ENCODE data around the gene STK17A. TPM values are rescaled to one million over a fixed set of nuclear protein-coding genes. Genes with fewer than 3 reads are reported as not detected.

Gene STK17A
- total and polyA plus RNA-seq, 9 donors, result 9.9 to 19.9 (median 12.7) TPM

DNA sequence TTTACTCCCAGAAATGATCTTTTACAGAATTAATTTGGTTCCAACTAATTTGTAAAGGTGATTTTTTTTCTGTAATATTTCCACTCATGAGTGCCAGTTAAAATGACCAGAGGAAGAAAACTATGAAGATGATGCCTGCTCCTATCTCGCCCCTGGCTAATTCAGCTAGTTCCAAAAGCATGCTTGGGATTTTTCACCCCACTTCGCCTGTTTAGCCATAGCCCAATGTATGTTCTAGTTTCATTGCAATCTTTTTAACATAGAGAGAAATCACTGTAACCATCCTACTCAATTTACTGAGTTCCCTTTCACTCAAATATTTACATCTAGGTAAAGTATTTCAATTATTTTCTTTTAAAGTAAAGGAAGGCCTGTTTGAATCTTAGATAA, 23.0 kb upstream of the STK17A start:
- Histone ChIP-seq H3K27ac (no peak overlapping the region), H3K36me3 (no peaks in the 10 kb centered on the region), H3K4me1 (ENCODE audit: insufficient read depth) (no peaks in the 10 kb centered on the region), H3K4me3 (no peak overlapping the region), H3K9me3 (no peaks in the 10 kb centered on the region), H3K27me3 (no peaks in the 10 kb centered on the region)
- no peak for DNase-seq
- TF ChIP-seq POLR2A (IDR thresholded peaks at IDR 0.05) (no peak), EP300 (IDR thresholded peaks at IDR 0.05) (no peak)
- TF ChIP-seq, protein P1, sequence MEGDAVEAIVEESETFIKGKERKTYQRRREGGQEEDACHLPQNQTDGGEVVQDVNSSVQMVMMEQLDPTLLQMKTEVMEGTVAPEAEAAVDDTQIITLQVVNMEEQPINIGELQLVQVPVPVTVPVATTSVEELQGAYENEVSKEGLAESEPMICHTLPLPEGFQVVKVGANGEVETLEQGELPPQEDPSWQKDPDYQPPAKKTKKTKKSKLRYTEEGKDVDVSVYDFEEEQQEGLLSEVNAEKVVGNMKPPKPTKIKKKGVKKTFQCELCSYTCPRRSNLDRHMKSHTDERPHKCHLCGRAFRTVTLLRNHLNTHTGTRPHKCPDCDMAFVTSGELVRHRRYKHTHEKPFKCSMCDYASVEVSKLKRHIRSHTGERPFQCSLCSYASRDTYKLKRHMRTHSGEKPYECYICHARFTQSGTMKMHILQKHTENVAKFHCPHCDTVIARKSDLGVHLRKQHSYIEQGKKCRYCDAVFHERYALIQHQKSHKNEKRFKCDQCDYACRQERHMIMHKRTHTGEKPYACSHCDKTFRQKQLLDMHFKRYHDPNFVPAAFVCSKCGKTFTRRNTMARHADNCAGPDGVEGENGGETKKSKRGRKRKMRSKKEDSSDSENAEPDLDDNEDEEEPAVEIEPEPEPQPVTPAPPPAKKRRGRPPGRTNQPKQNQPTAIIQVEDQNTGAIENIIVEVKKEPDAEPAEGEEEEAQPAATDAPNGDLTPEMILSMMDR (IDR thresholded peaks at IDR 0.05), result no peak
- 89 to 94% (median 93%) methylated on average over 2 of the region's 2 CpGs for WGBS, 3 donors
- intact Hi-C loops (cut with DNase I), result no loop called here

DNA sequence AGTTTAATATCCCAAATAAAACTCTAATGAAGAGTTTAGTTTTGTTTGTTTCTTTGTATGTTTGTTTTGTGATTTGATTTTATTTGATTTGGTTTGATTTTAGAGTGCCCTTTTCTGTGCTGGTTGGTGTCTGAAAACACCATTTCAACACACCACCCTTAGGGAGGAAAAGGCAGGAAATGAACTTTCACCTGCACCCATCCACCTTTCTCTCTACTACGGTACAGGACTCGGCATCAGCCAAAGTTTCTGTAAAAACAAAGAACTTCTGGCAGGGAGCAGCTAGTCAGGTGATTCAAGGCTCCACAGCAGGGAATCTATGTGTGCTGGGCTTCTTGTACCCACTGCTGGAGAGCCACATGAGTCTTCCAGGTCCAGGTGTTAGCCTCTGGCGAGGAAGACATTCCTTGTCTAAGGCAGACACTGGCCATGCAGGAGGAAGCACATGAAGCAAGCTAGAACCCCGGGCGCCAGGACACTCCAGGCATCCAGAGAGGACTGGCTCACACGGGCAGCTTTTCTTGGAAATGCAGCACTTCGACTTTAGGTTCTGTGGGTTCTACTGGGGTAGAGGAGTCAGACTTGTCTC, 22.1 kb upstream of the STK17A start:
- H3K4me1 ChIP-seq (ENCODE audit: insufficient read depth), result no peaks in the 10 kb centered on the region
- intact Hi-C loops (cut with DNase I), result no loop called here
- no peak overlapping the region for H3K27ac ChIP-seq
- no peaks in the 10 kb centered on the region for H3K27me3 ChIP-seq
- no peaks in the 10 kb centered on the region for H3K36me3 ChIP-seq
- 80 to 89% (median 80%) methylated on average over 7 of the region's 7 CpGs for WGBS, 3 donors
- no peak overlapping the region for H3K4me3 ChIP-seq
- DNase-seq, result no peak
- TF ChIP-seq EP300 (IDR thresholded peaks at IDR 0.05) (no peak), POLR2A (IDR thresholded peaks at IDR 0.05) (no peak)
- TF ChIP-seq, protein P1 (IDR thresholded peaks at IDR 0.05), result no peak
- no peaks in the 10 kb centered on the region for H3K9me3 ChIP-seq

DNA sequence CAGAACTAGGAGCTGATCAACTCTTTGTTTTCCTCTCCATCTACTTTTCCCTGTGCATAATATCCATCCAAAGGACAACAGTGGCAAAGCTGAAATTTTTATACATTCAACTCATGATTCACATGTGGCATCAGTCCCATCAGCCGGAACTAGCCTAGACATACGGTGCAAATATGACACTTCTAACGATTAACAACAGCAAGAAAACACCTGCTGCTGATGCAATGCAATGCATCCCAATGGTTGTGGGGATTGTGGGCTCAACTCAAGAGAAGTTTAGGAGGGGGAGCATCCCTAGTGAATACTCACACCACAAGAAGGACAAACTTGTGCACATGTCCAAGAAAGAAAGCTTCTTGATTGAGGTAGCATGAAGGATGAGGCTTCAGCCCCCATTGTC, 20.5 kb upstream of the STK17A start:
- H3K27me3 ChIP-seq, result no peaks in the 10 kb centered on the region
- H3K27ac ChIP-seq, result no peak overlapping the region
- H3K4me1 ChIP-seq (ENCODE audit: insufficient read depth), result no peaks in the 10 kb centered on the region
- no peaks in the 10 kb centered on the region for H3K36me3 ChIP-seq
- no peak overlapping the region for H3K4me3 ChIP-seq
- H3K9me3 ChIP-seq, result no peaks in the 10 kb centered on the region
- 84 to 93% (median 84%) methylated on average over 3 of the region's 3 CpGs for WGBS, 3 donors
- intact Hi-C loops (cut with DNase I), result no loop called here
- TF ChIP-seq EP300 (IDR thresholded peaks at IDR 0.05) (no peak), POLR2A (IDR thresholded peaks at IDR 0.05) (no peak)
- TF ChIP-seq, protein P1 (IDR thresholded peaks at IDR 0.05), result no peak
- no peak for DNase-seq

DNA sequence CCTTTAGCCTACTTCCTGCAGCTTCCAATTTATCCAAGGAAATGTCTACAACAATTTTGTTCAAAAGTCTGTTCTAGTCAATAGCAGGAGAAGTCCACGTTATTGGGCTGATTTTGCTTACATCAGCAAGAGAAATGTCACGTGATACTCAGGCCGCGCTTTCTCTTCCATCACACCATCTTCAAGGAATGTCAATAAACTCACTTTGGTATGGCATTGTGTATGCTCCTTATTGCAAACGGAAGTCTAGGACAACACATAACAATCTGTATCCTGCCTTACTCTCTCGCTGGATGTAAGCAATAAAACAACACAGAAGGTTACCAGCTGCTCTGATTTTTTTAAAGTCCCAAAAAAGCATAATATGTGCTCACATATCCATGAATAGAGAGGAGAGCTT, 17.1 kb upstream of the STK17A start:
- no peak overlapping the region for H3K4me3 ChIP-seq
- no peaks in the 10 kb centered on the region for H3K9me3 ChIP-seq
- WGBS, 3 donors, result 7 to 22% (median 10%) methylated on average over 6 of the region's 6 CpGs
- DNase-seq, result no peak
- intact Hi-C loops (cut with DNase I), result no loop called here
- no peaks in the 10 kb centered on the region for H3K27me3 ChIP-seq
- TF ChIP-seq POLR2A (IDR thresholded peaks at IDR 0.05), result no peak
- no peaks in the 10 kb centered on the region for H3K4me1 ChIP-seq (ENCODE audit: insufficient read depth)
- H3K27ac ChIP-seq, result no peak overlapping the region
- H3K36me3 ChIP-seq, result no peaks in the 10 kb centered on the region

DNA sequence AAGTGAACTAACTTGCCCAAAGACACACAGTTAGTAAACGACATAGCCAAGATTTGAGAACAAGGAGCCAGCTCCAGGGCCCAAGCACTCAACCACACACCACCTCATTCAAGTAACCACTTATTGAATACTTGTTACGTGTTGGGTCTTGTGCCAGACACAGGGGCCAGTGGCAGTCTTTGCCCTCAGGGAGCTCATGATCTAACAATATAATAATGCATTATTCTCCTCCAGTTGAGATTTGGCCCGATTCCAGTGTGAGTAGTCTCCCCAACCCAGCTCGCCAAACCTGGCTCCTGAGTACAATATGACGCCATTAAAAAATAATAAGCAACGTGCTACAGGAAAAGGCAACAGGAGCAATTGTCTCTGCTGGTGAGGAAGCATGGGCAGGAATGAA, 14.4 kb upstream of the STK17A start:
- intact Hi-C loops (cut with DNase I), result no loop called here
- Histone ChIP-seq H3K9me3 (no peaks in the 10 kb centered on the region), H3K27ac (no peak overlapping the region), H3K36me3 (no peaks in the 10 kb centered on the region), H3K4me3 (no peak overlapping the region), H3K4me1 (ENCODE audit: insufficient read depth) (no peaks in the 10 kb centered on the region), H3K27me3 (no peaks in the 10 kb centered on the region)
- DNase-seq, result no peak
- TF ChIP-seq POLR2A (IDR thresholded peaks at IDR 0.05) (no peak), EP300 (IDR thresholded peaks at IDR 0.05) (no peak)
- TF ChIP-seq, protein P1 (IDR thresholded peaks at IDR 0.05), result no peak
- WGBS, 3 donors, result 87 to 88% (median 88%) methylated on average over 6 of the region's 6 CpGs

Measured in ovary (tissue), 9 donors.